Measurements from ENCODE around the gene KIF20B.
"Not testable (repeated sequence)": the region's sequence is repeated elsewhere in the genome, so short reads cannot be mapped to it uniquely, and the experiment has no call there.

KIF20B gene

GRCh38 chr10:89684604-89685003 is 16.8 kb upstream of the KIF20B start:
- DNase-seq (ENCODE audit: low read depth in 4 of 4, low spot score in 1 of 4): no peak

- no peak for DNase-seq (ENCODE audit: low read depth in 4 of 4, low spot score in 1 of 4)
Observed at GRCh38 chr10:89685936-89686335, 15.5 kb upstream of the KIF20B start.

DNA sequence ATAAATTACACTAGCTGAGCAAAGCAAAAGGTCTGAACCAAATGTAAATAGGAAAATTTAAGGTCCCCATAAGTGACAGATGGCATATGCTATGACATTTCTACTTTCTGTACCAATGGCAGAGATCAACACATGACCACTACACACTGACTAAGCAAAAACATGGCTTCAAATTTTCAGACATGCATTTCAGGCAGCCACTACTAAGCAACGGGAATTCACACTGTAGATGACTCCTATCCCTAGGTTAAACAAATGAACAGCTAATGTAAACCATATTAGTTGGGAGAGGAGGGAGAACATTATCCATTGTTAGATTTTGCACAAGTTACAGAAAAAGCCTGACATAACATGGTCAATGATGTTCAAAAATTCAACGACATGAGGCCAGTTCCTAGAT is 11.4 kb upstream of the KIF20B start:
- DNase-seq (ENCODE audit: low read depth in 4 of 4, low spot score in 1 of 4): no peak

DNA sequence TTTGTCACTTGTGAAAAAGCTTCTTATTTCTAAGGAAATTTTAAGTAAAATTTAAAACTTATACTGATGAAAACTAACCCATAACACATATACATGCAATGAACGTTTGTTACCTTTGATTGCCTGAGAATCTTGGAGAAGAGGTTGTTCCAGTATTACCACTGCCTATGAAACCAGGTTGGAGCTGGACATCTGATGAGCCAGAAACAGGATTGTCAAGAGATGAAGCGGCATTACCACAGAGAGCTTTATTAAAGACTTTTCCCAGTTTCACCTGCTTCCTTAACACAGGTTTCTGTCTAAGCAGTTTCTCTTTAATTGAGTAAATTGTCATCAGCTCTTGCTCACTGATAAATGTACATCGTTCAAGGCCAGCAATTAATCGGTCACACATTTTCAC is 9.0 kb upstream of the KIF20B start:
- no peak for DNase-seq (ENCODE audit: low read depth in 4 of 4, low spot score in 1 of 4)

- DNase-seq (ENCODE audit: low read depth in 4 of 4, low spot score in 1 of 4): no peak
Observed at GRCh38 chr10:89693176-89693575, 8.2 kb upstream of the KIF20B start.

GRCh38 chr10:89695307-89695706 is 6.1 kb upstream of the KIF20B start:
- no peak for DNase-seq (ENCODE audit: low read depth in 4 of 4, low spot score in 1 of 4)

DNA sequence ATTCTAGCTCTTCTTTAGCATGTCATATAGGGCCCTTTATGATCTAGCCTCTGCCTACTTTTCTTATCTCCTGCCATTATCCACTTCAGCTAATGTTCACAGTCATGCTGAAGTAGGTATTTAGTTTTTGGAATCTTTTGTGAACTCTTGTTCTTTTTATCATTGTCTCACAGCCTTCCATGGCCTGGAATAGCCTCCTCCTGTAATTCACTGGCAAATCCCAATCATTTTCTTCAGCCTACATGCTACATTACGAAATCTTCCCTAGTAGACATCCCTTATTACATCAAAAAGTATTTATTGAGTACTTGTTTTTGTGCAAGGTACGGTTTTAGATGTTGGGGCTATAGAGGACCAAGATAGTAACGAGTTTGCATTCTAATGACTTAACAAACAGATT is 3.4 kb upstream of the KIF20B start:
- no peak for DNase-seq (ENCODE audit: low read depth in 4 of 4, low spot score in 1 of 4)

DNA sequence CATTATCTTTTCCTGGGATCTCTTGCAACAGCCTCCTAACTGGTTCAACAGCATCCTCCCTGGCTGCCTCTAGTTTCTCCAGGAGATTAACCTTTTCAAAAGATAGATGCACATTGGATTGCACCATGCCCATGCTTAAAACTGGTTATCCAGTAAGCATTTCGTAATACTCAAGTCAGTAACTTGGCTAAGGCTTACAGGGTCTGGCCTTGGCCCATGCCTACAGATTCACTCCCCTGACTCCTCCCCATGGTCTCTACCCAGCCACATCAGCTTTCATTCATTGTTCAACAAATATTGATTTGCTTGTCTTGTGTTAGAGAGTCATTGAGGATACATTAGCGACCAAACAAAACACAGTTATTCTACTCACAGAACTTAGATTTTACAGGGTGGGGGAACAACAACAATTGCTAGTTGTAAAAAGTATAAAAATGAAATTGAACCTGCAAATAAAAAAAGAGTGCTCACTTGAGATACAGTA is 1.8 kb upstream of the KIF20B start:
- no peak for DNase-seq (ENCODE audit: low read depth in 4 of 4, low spot score in 1 of 4)

- no peak for DNase-seq (ENCODE audit: low read depth in 4 of 4, low spot score in 1 of 4)
Observed at GRCh38 chr10:89700923-89701241, 508 bp upstream of the KIF20B start.

DNA sequence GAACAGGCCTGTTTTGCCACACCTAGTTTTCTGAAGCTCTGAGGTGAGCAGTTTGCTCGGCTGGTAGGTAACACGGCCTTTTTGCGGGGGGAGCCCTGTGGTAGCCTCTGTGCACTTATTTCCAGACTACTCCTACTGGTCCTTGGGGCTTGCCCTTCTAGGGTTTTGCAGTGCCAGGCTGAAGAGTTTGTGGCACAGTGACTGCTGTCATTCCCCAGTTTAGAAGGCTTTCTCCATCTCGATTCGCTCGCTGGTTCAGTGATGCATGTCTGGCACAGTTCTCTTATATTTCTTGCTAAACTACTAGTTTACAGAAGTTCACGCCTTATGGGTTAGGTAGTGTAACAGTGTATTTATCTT is 711 bp downstream of the KIF20B start:
- no peak for DNase-seq (ENCODE audit: low read depth in 4 of 4, low spot score in 1 of 4)

- no peak for DNase-seq (ENCODE audit: low read depth in 4 of 4, low spot score in 1 of 4)
Observed at GRCh38 chr10:89705466-89705865, 4.1 kb downstream of the KIF20B start.

- DNase-seq (ENCODE audit: low read depth in 4 of 4, low spot score in 1 of 4): no peak
Observed at GRCh38 chr10:89706011-89706410, 4.6 kb downstream of the KIF20B start.

GRCh38 chr10:89707372-89707771 is 6.0 kb downstream of the KIF20B start:
- DNase-seq (ENCODE audit: low read depth in 4 of 4, low spot score in 1 of 4): no peak

DNA sequence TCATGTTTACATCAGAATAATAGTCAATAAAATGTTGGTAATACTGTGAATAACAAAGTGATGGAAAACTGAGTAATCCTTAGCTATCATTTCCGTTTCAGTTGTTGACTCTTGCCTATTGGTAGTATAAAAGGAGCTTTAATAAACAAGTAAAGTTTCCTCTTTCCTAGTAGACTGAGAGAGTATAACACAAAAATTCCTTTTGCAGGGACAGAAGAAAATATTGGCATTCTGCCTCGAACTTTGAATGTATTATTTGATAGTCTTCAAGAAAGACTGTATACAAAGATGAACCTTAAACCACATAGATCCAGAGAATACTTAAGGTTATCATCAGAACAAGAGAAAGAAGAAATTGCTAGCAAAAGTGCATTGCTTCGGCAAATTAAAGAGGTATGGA is 9.4 kb downstream of the KIF20B start:
- DNase-seq (ENCODE audit: low read depth in 4 of 4, low spot score in 1 of 4): no peak

DNA sequence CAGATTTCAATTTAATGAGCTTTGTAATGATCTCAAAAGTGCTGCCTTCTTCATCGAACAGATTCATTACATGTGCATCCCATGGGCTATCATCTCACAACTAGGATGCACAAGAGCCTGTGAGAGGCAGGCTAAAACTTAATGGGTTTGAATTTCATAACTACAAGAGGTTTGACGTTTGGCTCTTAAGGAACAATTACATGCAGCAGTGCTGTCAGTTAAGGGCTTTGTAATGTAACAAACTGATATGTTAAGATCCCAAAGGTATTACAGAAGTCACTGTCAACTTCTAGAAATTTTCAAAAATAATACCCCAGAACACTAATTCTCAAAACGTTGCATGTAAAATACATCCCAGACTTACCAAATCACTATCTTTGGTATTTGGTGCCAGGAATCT is 33.2 kb downstream of the KIF20B start:
- DNase-seq (ENCODE audit: low read depth in 4 of 4, low spot score in 1 of 4): no peak

GRCh38 chr10:89738551-89739209 is 37.3 kb downstream of the KIF20B start:
- DNase-seq (ENCODE audit: low read depth in 4 of 4, low spot score in 1 of 4): no peak

- DNase-seq (ENCODE audit: low read depth in 4 of 4, low spot score in 1 of 4): no peak
Observed at GRCh38 chr10:89741126-89741762, 39.9 kb downstream of the KIF20B start.

GRCh38 chr10:89744026-89744425 is 42.6 kb downstream of the KIF20B start:
- no peak for DNase-seq (ENCODE audit: low read depth in 4 of 4, low spot score in 1 of 4)

GRCh38 chr10:89745903-89746302 is 44.5 kb downstream of the KIF20B start:
- DNase-seq (ENCODE audit: low read depth in 4 of 4, low spot score in 1 of 4): no peak

- DNase-seq (ENCODE audit: low read depth in 4 of 4, low spot score in 1 of 4): no peak
Observed at GRCh38 chr10:89750441-89750840, 49.1 kb downstream of the KIF20B start.

- no peak for DNase-seq (ENCODE audit: low read depth in 4 of 4, low spot score in 1 of 4)
Observed at GRCh38 chr10:89755374-89755773, 54.0 kb downstream of the KIF20B start.

DNA sequence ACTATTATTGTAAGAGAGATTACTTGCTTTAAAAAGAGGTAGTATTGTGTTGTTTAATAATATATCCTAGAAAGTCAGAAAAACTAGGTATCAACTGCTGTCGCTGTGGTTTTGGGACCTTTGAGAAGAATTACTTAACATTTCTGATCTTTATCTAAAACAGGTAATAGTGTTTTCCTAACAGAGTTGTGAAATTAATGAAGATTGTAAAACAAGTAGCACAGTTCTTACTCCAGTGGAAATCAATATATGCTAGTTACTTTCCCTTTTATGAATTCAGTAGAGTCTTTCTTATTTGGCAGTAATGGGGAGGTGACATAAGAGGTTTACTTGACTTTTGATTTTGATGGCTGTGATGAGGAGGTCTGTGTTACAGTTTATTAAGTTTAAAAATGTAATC is 58.1 kb downstream of the KIF20B start:
- no peak for DNase-seq (ENCODE audit: low read depth in 4 of 4, low spot score in 1 of 4)

GRCh38 chr10:89763671-89764070 is 62.3 kb downstream of the KIF20B start:
- not testable (repeated sequence) for DNase-seq (ENCODE audit: low read depth in 4 of 4, low spot score in 1 of 4)

Data from stimulated activated CD4-positive, alpha-beta T cell treated with anti-CD3 and anti-CD28 coated beads, Interleukin-1b, Interleukin-23, amount 100 ng/mL, for 24 hours (primary cell).